Non-pigmented ciliary epithelial cell (primary cell): Measurements from ENCODE around the gene PRR35.

ENCODE experiments used
- DNase-seq: peaks from one replicate; pipeline ENCODE4 v3.0.0-alpha.2; 2010; ENCODE audit warnings: low read depth

PRR35 gene

GRCh38 chr16:528111-529011 lies 31.8 kb upstream of the PRR35 start:
- DNase-seq: no peak

- no peak for DNase-seq
These were observed 31.1 kb upstream of the PRR35 start for GRCh38 chr16:529012-529575.

GRCh38 chr16:530111-530817 lies 29.9 kb upstream of the PRR35 start:
- DNase-seq: no peak

GRCh38 chr16:531494-532125 lies 28.6 kb upstream of the PRR35 start:
- DNase-seq: no peak

- no peak for DNase-seq
These were observed 26.6 kb upstream of the PRR35 start for GRCh38 chr16:533391-534123.

- DNase-seq: no peak
These were observed 26.1 kb upstream of the PRR35 start for GRCh38 chr16:534135-534534.

GRCh38 chr16:534856-535445 lies 25.2 kb upstream of the PRR35 start:
- DNase-seq: no peak

- DNase-seq: no peak
These were observed 24.5 kb upstream of the PRR35 start for GRCh38 chr16:535446-536405.

- DNase-seq: no peak
These were observed 23.4 kb upstream of the PRR35 start for GRCh38 chr16:536746-537145.

- DNase-seq: no peak
These were observed 22.5 kb upstream of the PRR35 start for GRCh38 chr16:537415-538335.

- DNase-seq: peak; percentile 37
These were observed 20.2 kb upstream of the PRR35 start for GRCh38 chr16:539901-540530.

GRCh38 chr16:540645-541340 lies 19.4 kb upstream of the PRR35 start:
- DNase-seq: no peak

GRCh38 chr16:543301-544164 lies 16.7 kb upstream of the PRR35 start:
- no peak for DNase-seq

- no peak for DNase-seq
These were observed 15.7 kb upstream of the PRR35 start for GRCh38 chr16:544517-544916.

GRCh38 chr16:546909-547770 lies 13.1 kb upstream of the PRR35 start:
- no peak for DNase-seq

GRCh38 chr16:548586-548985 lies 11.6 kb upstream of the PRR35 start:
- DNase-seq: no peak
